ENCODE data around the gene SMG6.
"Not testable (repeated sequence)": the region's sequence is repeated elsewhere in the genome, so short reads cannot be mapped to it uniquely, and the experiment has no call there.

Gene SMG6

GRCh38 chr17:2178798-2179501, 124.6 kb downstream of the SMG6 start:
- no peak for DNase-seq (ENCODE audit: low read depth)

GRCh38 chr17:2177235-2177811, 126.3 kb downstream of the SMG6 start:
- no peak for DNase-seq (ENCODE audit: low read depth)

GRCh38 chr17:2176499-2177169, 127.0 kb downstream of the SMG6 start:
- DNase-seq (ENCODE audit: low read depth), result no peak

- DNase-seq (ENCODE audit: low read depth), result no peak
Observed at GRCh38 chr17:2175294-2175628, 128.3 kb downstream of the SMG6 start.

- DNase-seq (ENCODE audit: low read depth), result no peak
Observed at GRCh38 chr17:2174468-2175293, 128.9 kb downstream of the SMG6 start.

GRCh38 chr17:2174014-2174413, 129.6 kb downstream of the SMG6 start:
- no peak for DNase-seq (ENCODE audit: low read depth)

GRCh38 chr17:2172999-2173398, 130.6 kb downstream of the SMG6 start:
- no peak for DNase-seq (ENCODE audit: low read depth)

- no peak for DNase-seq (ENCODE audit: low read depth)
Observed at GRCh38 chr17:2172077-2172851, 131.3 kb downstream of the SMG6 start.

- no peak for DNase-seq (ENCODE audit: low read depth)
Observed at GRCh38 chr17:2171702-2172076, 131.9 kb downstream of the SMG6 start.

GRCh38 chr17:2170023-2170422, 133.6 kb downstream of the SMG6 start:
- DNase-seq (ENCODE audit: low read depth), result no peak

- not testable (repeated sequence) for DNase-seq (ENCODE audit: low read depth)
Observed at GRCh38 chr17:2165723-2166122, 137.9 kb downstream of the SMG6 start.

GRCh38 chr17:2158396-2158780, 145.2 kb downstream of the SMG6 start:
- no peak for DNase-seq (ENCODE audit: low read depth)

- no peak for DNase-seq (ENCODE audit: low read depth)
Observed at GRCh38 chr17:2157675-2158395, 145.8 kb downstream of the SMG6 start.

GRCh38 chr17:2157081-2157480, 146.5 kb downstream of the SMG6 start:
- no peak for DNase-seq (ENCODE audit: low read depth)

GRCh38 chr17:2156666-2157065, 146.9 kb downstream of the SMG6 start:
- DNase-seq (ENCODE audit: low read depth), result no peak

GRCh38 chr17:2155573-2155972, 148.0 kb downstream of the SMG6 start:
- DNase-seq (ENCODE audit: low read depth), result no peak

GRCh38 chr17:2151358-2152033, 152.1 kb downstream of the SMG6 start:
- no peak for DNase-seq (ENCODE audit: low read depth)

GRCh38 chr17:2150806-2151205, 152.8 kb downstream of the SMG6 start:
- DNase-seq (ENCODE audit: low read depth), result no peak

- no peak for DNase-seq (ENCODE audit: low read depth)
Observed at GRCh38 chr17:2149934-2150333, 153.7 kb downstream of the SMG6 start.

GRCh38 chr17:2146132-2146871, 157.3 kb downstream of the SMG6 start:
- no peak for DNase-seq (ENCODE audit: low read depth)
